HFF-Myc (cell line): ENCODE results near the gene CXCL1.

Source experiments
- DNase-seq: peaks from one replicate; pipeline ENCODE4 v3.0.0-alpha.2; 2011; ENCODE audit warnings: low read depth; ENCODE audit errors: extremely low read depth
- H3K4me3 ChIP-seq: replicated peaks from 2 replicates; pipeline ENCODE4 v1.5.1; 2011; ENCODE audit warnings: low read depth, mild to moderate bottlenecking, control low read depth, low read length
- TF ChIP-seq, protein P1 (sequence below): IDR thresholded peaks from 2 replicates; pipeline ENCODE4 v1.5.1; 2012; ENCODE audit warnings: mild to moderate bottlenecking, low read depth, low read length, control low read depth; ENCODE audit errors: missing control alignments

CXCL1 gene

GRCh38 chr4:73871511-73872310 is 2.5 kb downstream of the CXCL1 start:
- H3K4me3 ChIP-seq: no peak overlapping the region
- DNase-seq: no peak

DNA sequence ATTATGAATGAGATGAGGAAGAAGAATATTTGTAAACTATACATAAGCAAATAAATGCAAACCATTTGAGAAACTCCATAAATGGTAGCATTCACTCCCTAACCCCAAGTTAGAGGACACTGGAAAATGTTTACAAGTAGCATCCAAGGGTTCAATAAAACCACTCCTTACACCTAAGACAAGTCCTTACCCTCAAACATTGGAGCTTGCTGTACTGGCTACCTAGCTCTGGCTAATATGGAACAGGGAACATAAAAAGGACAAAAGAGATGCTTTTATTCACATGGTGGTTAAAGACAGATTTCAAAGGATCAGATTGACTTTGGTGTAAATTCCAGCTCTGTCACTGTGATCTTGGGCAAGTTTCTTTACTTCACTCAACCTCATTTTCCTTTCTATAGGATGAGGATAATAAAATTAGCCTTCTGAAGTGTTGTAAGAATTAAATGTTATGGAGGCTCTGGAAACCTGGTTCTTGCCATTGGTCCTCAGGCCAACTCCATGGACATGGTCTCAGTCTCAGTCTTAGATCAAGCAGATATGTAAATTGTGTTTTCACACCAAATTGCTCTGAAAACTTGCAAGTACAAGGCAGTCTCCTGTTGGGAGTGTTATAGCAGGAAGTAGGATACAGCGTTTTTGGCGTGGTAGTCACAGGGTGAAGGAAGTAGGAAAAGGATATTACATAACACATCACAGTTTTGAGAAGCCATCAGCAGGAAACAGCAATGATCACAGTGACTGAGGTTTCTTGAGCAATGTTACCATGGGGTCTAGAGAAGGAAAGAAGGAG is 3.3 kb downstream of the CXCL1 start:
- DNase-seq: no peak
- TF ChIP-seq, protein P1, sequence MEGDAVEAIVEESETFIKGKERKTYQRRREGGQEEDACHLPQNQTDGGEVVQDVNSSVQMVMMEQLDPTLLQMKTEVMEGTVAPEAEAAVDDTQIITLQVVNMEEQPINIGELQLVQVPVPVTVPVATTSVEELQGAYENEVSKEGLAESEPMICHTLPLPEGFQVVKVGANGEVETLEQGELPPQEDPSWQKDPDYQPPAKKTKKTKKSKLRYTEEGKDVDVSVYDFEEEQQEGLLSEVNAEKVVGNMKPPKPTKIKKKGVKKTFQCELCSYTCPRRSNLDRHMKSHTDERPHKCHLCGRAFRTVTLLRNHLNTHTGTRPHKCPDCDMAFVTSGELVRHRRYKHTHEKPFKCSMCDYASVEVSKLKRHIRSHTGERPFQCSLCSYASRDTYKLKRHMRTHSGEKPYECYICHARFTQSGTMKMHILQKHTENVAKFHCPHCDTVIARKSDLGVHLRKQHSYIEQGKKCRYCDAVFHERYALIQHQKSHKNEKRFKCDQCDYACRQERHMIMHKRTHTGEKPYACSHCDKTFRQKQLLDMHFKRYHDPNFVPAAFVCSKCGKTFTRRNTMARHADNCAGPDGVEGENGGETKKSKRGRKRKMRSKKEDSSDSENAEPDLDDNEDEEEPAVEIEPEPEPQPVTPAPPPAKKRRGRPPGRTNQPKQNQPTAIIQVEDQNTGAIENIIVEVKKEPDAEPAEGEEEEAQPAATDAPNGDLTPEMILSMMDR: no peak
- H3K4me3 ChIP-seq: no peak overlapping the region

More at GRCh38 chr4:73871511-73872310, 2.5 kb downstream of the CXCL1 start:
- TF ChIP-seq, protein P1: no peak

- DNase-seq: no peak
- TF ChIP-seq, protein P1: no peak
- no peak overlapping the region for H3K4me3 ChIP-seq
Observed at GRCh38 chr4:73874386-73874785, 5.2 kb downstream of the CXCL1 start.

DNA sequence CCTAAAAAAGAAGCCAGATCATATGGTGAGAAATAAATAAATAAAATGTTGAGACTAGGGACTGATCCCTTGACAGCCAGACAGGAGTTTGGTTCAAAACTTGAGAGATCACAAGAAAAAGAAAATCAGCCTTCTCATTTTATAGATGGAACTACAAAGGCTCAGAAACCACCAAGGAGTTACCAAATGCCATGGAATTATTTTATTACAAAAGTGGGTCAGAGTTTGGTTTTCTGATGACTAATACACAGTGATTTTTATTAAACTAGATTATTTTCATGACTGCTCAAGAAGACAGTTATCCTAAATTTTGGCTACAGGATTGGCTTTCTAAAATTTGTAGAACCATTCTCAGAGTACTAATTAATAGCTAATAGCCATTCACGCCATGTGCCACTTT is 6.2 kb downstream of the CXCL1 start:
- H3K4me3 ChIP-seq: no peak overlapping the region
- TF ChIP-seq, protein P1: no peak
- no peak for DNase-seq

DNA sequence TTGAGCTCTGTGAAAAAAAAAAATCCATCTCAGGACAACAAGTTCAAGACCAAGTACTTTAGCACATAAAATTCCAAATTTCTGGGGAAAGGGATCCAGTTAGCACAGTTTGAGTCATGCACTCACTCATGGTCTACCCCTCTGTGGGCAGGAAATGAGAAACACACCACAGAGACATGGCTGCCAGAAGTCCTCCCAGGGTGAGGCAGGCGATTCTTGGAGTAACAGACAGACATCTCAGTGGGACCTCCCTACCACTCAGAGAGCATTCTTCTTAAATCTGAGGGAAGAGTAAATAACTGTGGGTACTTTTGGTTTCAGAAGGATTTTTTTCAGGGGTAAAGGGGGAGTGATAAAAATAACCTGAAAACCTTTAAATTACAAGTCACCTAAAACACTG is 14.1 kb downstream of the CXCL1 start:
- no peak for DNase-seq
- no peak overlapping the region for H3K4me3 ChIP-seq
- TF ChIP-seq, protein P1: no peak

- H3K4me3 ChIP-seq: no peak overlapping the region
- TF ChIP-seq, protein P1: no peak
- no peak for DNase-seq
Observed at GRCh38 chr4:73885574-73886267, 16.5 kb downstream of the CXCL1 start.
